GM18507 (cell line): ENCODE results near the gene NDUFA7.
"Not testable (repeated sequence)": the region's sequence is repeated elsewhere in the genome, so short reads cannot be mapped to it uniquely, and the experiment has no call there.

Experiments used
- DNase-seq: peaks from one replicate; pipeline ENCODE4 v3.0.0; 2011; ENCODE audit warnings: low read depth; ENCODE audit not compliant: insufficient read length; ENCODE audit errors: extremely low spot score
- FAIRE-seq: peaks from 2 replicates; lab custom pipeline; 2011; peaks lifted over from hg19 to GRCh38; lab: Jason Lieb, UNC

NDUFA7 gene

DNA sequence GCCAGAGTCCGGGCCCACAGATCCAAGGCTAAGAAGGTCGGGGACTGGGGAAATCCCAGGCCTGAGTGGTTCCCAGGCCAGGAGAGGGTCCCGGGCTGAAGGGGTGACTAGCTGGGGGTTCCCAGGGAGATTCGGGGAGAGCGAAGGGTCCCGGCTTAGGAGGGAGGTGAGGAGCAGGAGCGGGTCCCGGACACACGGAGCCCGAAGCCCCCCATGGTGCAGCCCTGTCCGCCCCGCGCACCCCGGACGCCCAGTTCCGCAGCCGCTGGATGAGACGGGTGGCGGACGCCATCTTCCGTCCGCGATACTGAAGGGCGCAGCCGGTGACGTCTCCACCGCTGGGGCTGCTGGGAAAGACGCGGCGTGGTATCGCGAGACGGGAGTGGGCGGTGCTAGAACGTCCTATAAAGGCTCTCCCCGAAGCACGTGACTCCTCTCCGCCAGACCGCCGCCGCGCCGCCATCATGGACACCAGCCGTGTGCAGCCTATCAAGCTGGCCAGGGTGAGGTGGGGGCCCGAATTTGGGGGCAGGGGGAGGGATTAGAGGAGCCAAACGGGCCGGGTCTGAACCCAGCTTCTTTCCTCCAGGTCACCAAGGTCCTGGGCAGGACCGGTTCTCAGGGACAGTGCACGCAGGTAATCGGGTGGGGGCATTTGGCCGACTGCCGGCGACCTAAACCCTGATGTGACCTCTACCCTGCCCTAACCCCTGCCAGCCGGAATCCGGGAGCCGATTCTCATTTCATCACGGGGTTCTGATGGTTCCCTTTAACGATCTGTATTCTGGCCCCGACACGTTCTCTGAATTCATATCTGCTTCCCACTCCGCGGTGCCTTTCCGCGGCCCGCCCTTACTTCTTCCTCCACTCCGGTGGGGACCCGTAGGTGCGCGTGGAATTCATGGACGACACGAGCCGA is at the start of gene NDUFA7, which contains the start of gene RPS28:
TSS of gene NDUFA7 (minus strand) at position 309 of the 919 bp plus-strand sequence. CDS start at position 292, 17 bp downstream.
TSS of gene RPS28 (plus strand) at position 430 of the 919 bp plus-strand sequence. CDS start at position 465, 35 bp downstream.
- FAIRE-seq (peak; percentile 86), DNase-seq (peak; percentile 97)

DNA sequence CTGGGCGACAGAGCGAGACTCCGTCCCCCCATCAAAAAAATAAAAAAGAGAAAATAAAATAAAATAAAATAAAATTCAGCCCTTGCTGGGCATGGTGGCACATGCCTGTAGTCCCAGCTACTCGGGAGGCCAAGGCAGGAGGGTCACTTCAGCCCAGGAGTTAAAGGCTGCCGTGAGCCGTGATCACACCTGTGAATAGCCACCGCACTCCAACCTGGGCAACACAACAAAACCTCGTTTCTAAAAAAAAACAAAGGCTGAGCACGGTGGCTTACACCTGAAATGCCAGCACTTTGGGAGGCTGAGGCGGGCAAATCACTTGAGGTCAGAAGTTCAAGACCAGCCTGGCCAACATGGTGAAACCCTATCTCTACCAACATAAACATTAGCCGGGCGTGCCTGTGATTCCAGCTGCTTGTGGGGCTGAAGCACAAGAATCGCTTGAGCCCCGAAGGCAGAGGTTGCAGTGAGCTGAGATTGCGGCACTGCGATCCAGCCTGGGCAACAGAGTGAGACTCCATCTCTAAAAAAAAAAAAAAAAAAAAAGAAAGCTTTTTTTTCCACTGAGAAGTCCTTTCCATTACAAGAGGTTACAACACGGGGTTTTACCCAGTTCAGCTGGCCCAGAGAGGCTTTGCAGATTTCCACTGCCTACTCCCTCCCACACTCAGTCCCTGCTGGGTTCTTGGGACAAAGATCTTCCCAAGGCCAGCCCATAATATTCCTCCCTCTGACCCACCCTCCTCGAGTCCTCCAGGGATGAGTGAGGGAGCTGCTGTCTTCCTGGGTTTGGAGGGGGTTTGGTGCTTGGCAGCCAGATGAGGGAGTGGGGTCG is 49.2 kb upstream of the NDUFA7 start:
- DNase-seq (no peak), FAIRE-seq (no peak)

DNA sequence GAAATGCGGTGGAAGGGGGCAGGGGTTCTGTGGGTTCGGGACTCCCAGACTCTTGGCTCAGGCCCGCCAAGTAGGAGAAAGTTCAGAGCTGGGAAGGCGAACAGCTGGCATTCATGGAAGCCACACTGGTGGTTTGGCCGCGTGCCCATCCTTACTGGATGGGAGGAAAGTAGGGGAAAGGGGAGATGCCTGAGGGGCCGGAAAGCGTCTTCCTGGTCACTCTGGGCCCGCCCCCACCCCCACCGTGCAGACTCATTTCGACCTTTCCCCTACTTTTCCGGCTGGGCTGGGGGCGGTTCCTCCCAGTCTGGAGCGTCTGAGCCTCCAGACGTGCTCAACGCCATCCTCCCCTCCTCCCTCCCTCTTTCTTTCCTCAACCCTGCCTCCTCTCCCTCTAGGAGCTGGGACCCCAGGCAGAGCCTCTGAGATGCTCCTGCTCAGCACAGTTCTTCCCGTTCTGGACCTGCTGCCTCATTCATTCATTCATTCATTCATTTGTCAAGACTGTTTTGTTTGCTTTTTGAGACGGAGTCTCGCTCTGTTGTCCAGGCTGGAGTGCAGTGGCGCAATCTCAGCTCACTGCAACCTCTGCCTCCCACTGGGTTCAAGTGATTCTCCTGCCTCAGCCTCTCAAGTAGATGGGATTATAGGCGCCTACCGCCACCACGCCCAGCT is 46.3 kb upstream of the NDUFA7 start:
- DNase-seq (no peak), FAIRE-seq (no peak)

DNA sequence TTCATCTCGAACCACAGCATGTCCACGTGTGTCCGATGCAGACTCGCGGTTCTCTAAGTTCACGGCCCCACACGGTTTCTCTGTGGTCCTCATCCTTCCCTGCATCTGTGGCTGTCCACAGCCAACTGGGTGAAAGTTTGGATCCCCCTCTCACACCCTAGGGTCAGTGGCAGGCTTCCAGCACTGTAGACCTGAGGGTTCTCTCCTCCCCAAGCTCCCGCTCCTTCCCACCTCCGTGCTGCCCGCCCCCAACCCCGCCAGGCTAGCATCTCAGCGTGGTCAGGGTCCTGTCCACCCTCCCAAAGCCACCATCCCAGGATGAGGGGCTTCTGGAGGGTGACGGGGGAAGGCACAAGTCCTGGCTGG is 45.8 kb upstream of the NDUFA7 start:
- DNase-seq (no peak), FAIRE-seq (no peak)

DNA sequence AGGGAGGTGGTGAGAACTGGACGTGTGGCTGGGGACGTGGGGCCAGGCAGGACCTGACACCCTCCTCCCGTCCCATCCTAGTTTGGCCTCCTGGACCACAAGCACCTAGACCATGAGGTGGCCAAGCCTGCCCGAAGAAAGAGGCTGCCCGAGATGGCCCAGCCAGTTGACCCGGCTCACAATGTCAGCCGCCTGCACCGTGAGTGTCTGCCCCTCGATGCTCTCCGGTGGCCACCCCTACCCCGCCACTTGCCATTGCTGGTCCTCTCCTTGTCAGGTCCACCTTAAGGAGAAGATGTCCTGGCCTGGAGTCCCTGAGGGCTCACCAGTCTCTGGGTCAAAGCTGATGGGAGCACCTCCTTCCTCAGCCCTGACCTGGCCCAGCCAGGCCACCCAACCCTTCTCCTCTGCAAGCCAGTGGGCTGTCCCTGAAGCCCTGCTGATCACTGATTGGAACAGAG is 45.0 kb upstream of the NDUFA7 start:
- FAIRE-seq, result no peak
- DNase-seq, result no peak

DNA sequence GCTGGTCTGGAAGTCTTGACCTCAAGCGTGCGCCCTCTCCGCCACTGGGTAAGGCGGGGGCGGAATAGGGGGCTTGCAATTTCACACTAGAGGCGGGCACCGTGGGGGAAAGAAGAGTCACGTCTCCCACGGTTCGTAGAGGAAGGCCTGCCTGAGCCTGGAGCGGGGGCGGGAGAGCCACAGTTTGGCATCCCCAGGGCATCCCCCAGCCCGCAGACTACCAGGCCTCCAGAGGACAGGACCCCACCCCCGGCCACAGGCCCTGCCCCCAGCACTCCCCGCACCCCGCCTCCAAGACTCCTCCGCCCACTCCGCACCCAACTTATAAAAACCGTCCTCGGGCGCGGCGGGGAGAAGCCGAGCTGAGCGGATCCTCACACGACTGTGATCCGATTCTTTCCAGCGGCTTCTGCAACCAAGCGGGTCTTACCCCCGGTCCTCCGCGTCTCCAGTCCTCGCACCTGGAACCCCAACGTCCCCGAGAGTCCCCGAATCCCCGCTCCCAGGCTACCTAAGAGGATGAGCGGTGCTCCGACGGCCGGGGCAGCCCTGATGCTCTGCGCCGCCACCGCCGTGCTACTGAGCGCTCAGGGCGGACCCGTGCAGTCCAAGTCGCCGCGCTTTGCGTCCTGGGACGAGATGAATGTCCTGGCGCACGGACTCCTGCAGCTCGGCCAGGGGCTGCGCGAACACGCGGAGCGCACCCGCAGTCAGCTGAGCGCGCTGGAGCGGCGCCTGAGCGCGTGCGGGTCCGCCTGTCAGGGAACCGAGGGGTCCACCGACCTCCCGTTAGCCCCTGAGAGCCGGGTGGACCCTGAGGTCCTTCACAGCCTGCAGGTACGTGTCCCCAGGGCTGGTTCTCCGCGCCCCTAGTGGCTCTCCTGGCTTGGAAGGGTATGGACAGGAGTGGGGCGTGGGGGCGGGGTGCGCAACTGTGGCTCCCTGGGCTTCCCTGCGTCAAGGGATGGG is 42.9 kb upstream of the NDUFA7 start, which contains the start of gene ANGPTL4:
TSS of gene ANGPTL4 (plus strand) at position 353 of the 969 bp plus-strand sequence. CDS start at position 520, 167 bp downstream.
- no peak for FAIRE-seq
- no peak for DNase-seq

DNA sequence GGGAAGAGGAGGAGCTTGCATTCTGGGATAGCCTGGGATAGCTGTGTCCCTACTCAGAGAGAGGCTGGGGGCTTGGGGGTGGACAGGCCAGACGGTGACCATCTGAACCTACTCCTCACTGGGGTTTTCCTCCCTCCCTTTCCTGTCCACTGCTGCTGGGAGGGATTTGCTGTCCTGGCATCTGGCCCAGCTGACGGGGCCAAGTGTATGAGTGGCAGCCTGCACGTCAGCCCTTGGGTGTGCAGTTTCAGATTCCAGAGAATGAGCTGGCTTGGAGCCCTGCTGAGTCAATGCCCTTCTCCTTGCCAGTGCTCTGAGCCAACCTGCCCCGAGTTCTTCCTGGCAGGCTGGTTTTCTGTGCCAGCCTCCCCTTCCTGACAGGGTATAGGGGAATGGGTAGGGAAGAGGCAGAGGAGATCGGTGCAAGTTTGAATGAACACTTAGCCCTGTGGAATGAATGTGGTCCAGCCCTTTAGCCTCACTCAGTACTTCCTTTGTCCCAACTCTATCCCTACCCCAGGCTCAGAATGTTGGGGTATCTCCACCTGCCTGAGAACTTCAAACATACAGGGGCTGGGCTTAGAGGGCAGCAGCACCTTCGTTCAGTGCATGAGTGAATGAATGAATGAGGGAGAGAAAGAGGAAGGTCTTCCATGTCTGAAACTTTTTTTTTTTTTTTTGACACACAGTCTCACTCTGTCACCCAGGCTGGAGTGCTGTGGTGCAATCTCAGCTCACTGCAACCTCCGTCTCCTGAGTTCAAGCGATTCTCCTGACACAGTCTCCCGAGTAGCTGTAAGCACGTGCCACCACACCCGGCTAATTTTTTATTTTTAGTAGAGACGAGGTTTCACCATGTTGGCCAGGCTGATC is 41.0 kb upstream of the NDUFA7 start:
- no peak for FAIRE-seq
- DNase-seq, result no peak

DNA sequence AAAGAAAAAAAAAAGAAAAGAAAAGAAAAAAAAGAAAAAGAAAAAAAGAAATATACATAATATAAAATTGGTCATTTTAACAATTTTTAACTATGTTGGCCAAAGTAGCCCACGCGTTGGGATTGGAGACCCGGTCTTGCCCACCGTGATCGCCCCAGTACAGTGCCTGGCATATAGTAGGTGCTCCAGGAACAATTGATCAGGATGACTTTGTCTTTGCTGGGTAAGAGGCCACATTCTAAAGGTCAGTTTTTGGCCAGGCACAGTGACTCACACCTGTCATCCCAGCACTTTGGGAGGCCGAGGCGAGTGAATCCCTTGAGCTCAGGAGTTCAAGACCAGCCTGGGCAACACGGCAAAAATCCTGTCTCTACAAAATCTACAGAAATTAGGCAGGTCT is 39.0 kb upstream of the NDUFA7 start:
- DNase-seq (no peak), FAIRE-seq (no peak)

DNA sequence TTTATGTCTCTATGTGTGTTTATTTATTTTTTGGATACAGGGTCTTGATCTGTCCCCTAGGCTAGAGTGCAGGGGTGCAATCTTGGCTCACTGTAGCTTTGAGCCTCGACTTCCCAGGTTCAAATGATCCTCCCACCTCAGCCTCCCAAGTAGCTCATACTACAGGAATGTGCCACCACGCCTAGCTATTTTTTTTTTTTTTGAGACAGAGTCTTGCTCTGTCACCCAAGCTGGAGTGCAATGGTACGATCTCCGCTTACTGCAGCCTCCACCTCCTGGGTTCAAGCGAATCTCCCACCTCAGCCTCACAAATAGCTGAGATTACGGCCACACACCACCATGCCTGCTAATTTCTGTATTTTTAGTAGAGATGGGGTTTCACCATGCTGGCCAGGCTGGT is 37.8 kb upstream of the NDUFA7 start:
- FAIRE-seq (no peak), DNase-seq (no peak)

DNA sequence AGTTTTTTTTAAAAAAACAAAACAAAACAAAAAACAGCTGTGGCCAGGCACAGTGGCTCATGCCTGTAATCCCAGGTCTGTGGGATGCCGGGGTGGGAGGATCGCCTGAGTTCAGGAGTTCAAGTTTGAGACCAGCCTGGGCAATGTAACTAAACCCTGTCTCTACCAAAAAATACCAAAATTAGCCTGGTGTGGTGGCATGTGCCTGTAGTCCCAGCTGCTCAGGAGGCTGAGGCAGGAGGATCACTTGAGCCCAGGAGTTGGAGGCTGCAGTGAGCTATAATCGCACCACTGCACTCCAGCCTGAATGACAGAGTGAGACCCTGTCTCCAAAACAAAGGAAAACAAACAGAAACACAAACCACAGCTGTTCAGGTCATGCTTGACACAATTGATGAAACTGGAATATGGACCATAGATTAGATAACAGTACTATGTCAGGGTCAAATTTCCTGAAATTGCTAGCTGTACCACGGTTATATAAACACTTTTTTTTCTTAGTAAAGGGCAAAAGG is 35.9 kb upstream of the NDUFA7 start:
- DNase-seq (no peak), FAIRE-seq (no peak)

DNA sequence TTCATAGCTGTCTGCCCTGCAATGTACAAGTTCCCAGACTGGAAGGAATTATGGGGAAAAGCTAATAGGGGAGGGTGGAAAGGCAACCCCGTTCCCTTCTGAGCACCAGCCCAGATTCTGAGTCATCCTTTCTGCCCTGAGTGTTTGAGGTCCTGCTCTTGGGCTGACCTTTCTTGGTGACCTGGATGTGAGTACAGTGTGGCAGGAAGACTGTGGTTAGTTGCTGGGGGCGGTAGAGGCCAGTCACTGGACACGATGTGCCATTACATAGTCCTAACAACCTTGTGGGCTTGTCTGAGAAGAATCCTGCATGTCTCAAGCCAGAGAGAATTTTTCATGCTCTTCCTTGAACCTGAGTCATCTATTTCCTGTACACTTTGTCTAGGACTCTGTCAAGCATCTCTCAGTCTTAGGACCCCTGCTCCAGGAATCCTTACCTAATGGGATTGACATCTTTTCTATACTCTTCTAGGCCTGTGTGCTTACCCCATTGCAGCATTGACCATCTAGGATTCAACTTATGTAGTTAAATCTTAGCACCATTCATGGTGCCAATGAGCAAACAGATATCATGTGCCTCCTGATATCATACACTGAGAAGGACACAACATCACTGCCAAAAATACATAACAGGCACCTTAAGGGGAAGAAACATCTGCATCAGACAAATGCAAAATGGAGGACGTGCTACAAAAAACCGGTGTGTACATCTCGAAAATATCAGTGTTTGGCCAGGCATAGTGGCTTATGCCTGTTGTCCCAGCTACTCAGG is 34.6 kb upstream of the NDUFA7 start:
- DNase-seq (no peak), FAIRE-seq (no peak)

DNA sequence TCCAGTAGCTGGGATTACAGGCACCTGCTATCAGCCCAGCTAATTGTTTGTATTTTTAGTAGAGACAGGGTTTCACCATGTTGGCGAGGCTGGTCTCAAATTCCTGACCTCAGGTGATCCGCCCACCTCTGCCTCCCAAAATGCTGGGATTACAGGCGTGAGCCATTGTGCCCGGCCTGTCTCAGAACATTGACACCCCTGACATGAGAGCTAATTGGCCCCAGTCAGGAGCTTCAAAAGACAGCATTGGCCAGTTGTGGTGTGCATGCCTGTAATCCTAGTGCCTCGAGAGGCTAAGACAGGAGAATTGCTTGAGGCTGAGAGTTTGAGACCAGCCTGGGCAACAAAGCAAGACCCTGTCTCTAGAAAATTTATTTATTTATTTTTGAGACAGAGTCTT is 31.7 kb upstream of the NDUFA7 start:
- not testable (repeated sequence) for FAIRE-seq, DNase-seq

DNA sequence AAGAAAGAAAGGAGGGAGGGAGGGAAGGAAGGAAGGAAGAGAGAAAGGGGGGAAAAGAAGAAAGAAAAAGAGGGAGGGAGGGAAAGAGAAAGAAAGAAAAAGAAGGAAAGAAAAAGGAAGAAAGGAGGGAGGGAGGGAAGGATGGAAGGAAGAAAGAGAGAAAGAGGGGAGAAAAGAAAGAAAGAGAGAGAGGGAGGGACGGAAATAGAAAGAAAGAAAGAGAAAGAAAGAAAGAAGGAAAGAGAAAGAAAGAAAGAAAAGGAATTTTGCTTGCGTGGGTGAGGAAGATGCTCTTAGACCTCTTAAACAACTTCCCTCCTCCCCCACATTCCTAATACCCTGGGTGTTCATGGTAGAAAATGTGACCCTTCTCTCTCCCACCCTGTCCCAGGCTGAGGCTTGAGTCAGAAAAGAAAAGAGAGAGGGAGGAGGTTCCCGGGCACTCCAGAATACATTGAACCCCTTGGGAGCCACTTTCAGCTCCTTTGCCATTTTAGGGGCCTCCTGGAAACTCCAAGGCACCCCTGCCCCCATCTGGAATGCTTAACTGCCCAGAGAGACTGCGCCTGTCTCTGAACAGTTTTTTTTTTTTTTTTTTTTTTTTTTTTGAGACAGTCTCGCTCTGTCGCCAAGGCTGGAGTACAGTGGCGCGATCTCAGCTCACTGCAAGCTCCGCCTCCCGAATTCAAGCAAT is 31.1 kb upstream of the NDUFA7 start:
- FAIRE-seq (no peak), DNase-seq (no peak)

DNA sequence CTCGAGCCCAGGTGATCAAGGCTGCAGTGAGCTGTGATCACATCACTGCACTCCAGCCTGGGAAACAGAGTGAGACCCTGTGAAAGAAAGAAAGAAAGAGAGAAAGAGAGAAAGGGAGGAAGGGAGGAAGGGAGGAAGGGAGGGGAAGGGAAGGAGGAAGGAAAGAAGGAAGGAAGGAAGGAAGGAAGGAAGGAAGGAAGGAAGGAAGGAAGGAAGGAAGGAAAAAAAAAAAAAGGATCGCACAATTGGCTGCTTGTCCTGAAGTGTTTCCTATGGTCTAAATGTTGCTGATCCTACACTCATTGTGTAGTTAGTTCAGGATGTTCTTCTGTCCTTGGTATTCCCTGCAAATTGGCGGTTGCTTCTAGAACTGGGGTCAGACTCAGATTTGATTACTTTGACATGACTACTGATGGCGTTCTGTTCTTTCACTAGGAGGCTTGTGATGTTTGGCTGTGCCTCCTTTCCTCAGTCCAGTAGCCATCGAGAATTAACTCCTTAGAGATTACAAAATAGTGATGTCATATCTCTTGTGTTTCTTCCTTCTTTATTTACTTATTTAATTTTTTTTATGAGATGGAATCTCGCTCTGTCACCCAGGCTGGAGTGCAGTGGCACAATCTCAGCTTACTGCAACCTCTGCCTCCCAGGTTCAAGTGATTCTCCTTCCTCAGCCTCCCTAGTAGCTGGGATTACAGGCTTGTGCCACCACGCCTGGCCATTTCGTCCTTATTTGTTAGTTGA is 28.6 kb upstream of the NDUFA7 start:
- not testable (repeated sequence) for DNase-seq, FAIRE-seq

DNA sequence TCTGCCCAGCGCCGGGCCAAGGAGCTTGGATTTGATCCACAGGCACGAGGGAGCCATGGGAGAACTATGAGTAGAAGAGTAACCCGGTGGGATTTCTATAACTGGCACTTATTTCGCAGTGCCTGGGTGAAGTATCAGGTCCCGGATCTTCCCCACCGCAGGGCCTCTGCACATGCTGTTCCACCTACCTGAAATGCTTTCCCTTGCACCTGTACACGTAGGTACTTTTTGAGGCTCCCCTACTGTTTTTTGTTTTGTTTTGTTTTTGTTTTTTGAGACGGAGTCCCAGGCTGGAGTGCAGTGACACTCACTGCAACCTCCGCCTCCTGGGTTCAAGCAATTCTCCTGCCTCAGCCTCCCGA is 22.3 kb upstream of the NDUFA7 start:
- DNase-seq, result no peak
- no peak for FAIRE-seq
